HepG2 (cell line): ENCODE measurements around the gene OR6S1. TPM values are rescaled to one million over a fixed set of nuclear protein-coding genes. Genes with fewer than 3 reads are reported as not detected.

ENCODE experiments used
- ARNTL ChIP-seq: sonication (generic); formaldehyde crosslinking; IDR thresholded peaks from 2 replicates; pipeline ENCODE4 v1.4.0; 2020; ENCODE audit warnings: mild to moderate bottlenecking, missing genetic modification reagents
- CREB1 ChIP-seq, 2 experiments: fragments of 450-650 bp in 1 of 2; IDR thresholded peaks; 2 replicates each; pipeline ENCODE4 v1.6.1; 2016 to 2017; ENCODE audit warnings: control low read depth in 1 of 2, mild to moderate bottlenecking in 1 of 2, missing compliant biosample characterization in 1 of 2, missing genetic modification characterization in 1 of 2
- ELF1 ChIP-seq: sonication (generic); formaldehyde crosslinking; IDR thresholded peaks from 2 replicates; pipeline ENCODE4 v1.4.0; 2020; ENCODE audit warnings: missing genetic modification reagents
- ELF3 ChIP-seq: IDR thresholded peaks from 2 replicates; pipeline ENCODE4 v1.6.1; 2016; ENCODE audit warnings: missing genetic modification reagents, missing compliant biosample characterization
- FOXP1 ChIP-seq, 2 experiments: fragments of 450-650 bp in 1 of 2; IDR thresholded peaks; 2 replicates each; pipeline ENCODE4 v1.6.1; 2017 to 2018; ENCODE audit warnings: antibody characterized with exemption in 1 of 2
- GZF1 ChIP-seq: sonication (generic); formaldehyde crosslinking; IDR thresholded peaks from 2 replicates; pipeline ENCODE4 v1.5.1; 2020; ENCODE audit warnings: mild to moderate bottlenecking, missing genetic modification reagents
- MIER3 ChIP-seq: IDR thresholded peaks from 2 replicates; pipeline ENCODE4 v1.6.1; 2016; ENCODE audit warnings: missing compliant biosample characterization, borderline replicate concordance
- MTF1 ChIP-seq: sonication (generic); formaldehyde crosslinking; IDR thresholded peaks from 2 replicates; pipeline ENCODE4 v1.5.0; 2020; ENCODE audit warnings: missing genetic modification reagents
- RXRB ChIP-seq: IDR thresholded peaks from 2 replicates; pipeline ENCODE4 v1.6.1; 2016; ENCODE audit warnings: borderline replicate concordance, missing genetic modification reagents, missing compliant biosample characterization
- SOX6 ChIP-seq, 2 experiments: fragments of 450-650 bp in 1 of 2; sonication (generic) in 1 of 2; formaldehyde crosslinking in 1 of 2; IDR thresholded peaks; 2 replicates each; pipeline versions ENCODE4 v1.4.0 to v1.6.1; 2017 to 2020; ENCODE audit warnings: antibody characterized with exemption in 1 of 2, mild to moderate bottlenecking in 1 of 2, missing genetic modification reagents in 1 of 2
- SPEN ChIP-seq: sonication (generic); formaldehyde crosslinking; IDR thresholded peaks from 2 replicates; pipeline ENCODE4 v1.5.1; 2020; ENCODE audit warnings: low read depth, mild to moderate bottlenecking, missing genetic modification reagents
- TBX2 ChIP-seq: sonication (generic); formaldehyde crosslinking; IDR thresholded peaks from 2 replicates; pipeline ENCODE4 v1.5.0; 2020; ENCODE audit warnings: missing genetic modification reagents, mild to moderate bottlenecking, borderline replicate concordance
- THAP11 ChIP-seq: IDR thresholded peaks from 2 replicates; pipeline ENCODE4 v1.6.1; 2016; ENCODE audit warnings: missing biosample characterization, missing genetic modification reagents
- ZNF124 ChIP-seq: sonication (generic); formaldehyde crosslinking; IDR thresholded peaks from 2 replicates; pipeline ENCODE4 v1.4.0; 2020; ENCODE audit warnings: missing genetic modification reagents
- ZNF251 ChIP-seq: sonication (generic); formaldehyde crosslinking; IDR thresholded peaks from 2 replicates; pipeline ENCODE4 v1.9.0; 2021; ENCODE audit warnings: mild to moderate bottlenecking, missing genetic modification reagents
- ZNF331 ChIP-seq: sonication (generic); formaldehyde crosslinking; IDR thresholded peaks from 2 replicates; pipeline ENCODE4 v1.4.0; 2020; ENCODE audit warnings: missing genetic modification reagents
- ZNF33A ChIP-seq: sonication (generic); formaldehyde crosslinking; IDR thresholded peaks from 2 replicates; pipeline ENCODE4 v1.5.1; 2020; ENCODE audit warnings: missing genetic modification reagents, mild to moderate bottlenecking, moderate library complexity, borderline replicate concordance
- ZNF598 ChIP-seq: sonication (generic); formaldehyde crosslinking; IDR thresholded peaks from 2 replicates; pipeline ENCODE4 v1.5.1; 2020; ENCODE audit warnings: mild to moderate bottlenecking, missing genetic modification reagents, borderline replicate concordance
- ZNF614 ChIP-seq: IDR thresholded peaks from 2 replicates; pipeline ENCODE4 v1.6.1; 2018; ENCODE audit warnings: missing biosample characterization, missing genetic modification reagents, inconsistent platforms, borderline replicate concordance
- ZNF772 ChIP-seq: sonication (generic); formaldehyde crosslinking; IDR thresholded peaks from 2 replicates; pipeline ENCODE4 v1.5.0; 2020; ENCODE audit warnings: mild to moderate bottlenecking, missing genetic modification reagents
- ZNF891 ChIP-seq: sonication (generic); formaldehyde crosslinking; IDR thresholded peaks from 2 replicates; pipeline ENCODE4 v1.5.0; 2020; ENCODE audit warnings: mild to moderate bottlenecking, missing genetic modification reagents
- ZSCAN30 ChIP-seq: sonication (generic); formaldehyde crosslinking; IDR thresholded peaks from 2 replicates; pipeline ENCODE4 v1.5.0; 2020; ENCODE audit warnings: mild to moderate bottlenecking, missing genetic modification reagents
- polyA plus RNA-seq, 8 experiments: library from polyadenylated mRNA; depleted of rRNA in 3 of 8; stranded (reverse) in 7 of 8; unstranded in 1 of 8; fragments of >200 nt; fragmentation: Illumina TruSeq in 4 of 8; extraction: Trizol in 4 of 8; gene quantifications; 2 replicates each; pipeline versions ENCODE4 v1.2.1 to v1.2.3, GENCODE V29; 2011 to 2016; ENCODE audit warnings: low read depth in 4 of 8, missing spikeins in 1 of 8, mixed read lengths in 1 of 8; ENCODE audit not compliant: insufficient read depth in 1 of 8
- total RNA-seq, 5 experiments: library from RNA; depleted of rRNA; stranded (reverse); fragments of >200 nt; fragmentation: Illumina TruSeq; extraction: Trizol; gene quantifications; 2 replicates each; pipeline ENCODE4 v1.2.3, GENCODE V29; 2016; ENCODE audit warnings: low read depth in 1 of 5
- TF ChIP-seq, protein P1 (sequence below): sonication (generic); formaldehyde crosslinking; IDR thresholded peaks from 2 replicates; pipeline ENCODE4 v1.5.1; 2020; ENCODE audit warnings: mild to moderate bottlenecking, missing genetic modification reagents, moderate library complexity
- TF ChIP-seq, protein P2 (sequence below): IDR thresholded peaks from 2 replicates; pipeline ENCODE4 v1.6.1; 2016; ENCODE audit warnings: low read depth

Gene OR6S1
- total and polyA plus RNA-seq, 2 of the 13 experiments (the other 11 are each of a cell fraction or from before 2014, with no cell fraction given) = 0.09 TPM; not detected in 1

- TF ChIP-seq ZNF251 (CRISPR knock-in tag) (no peak), SPEN (no peak), TBX2 (peak; percentile 69), ZNF598 (CRISPR knock-in tag) (no peak), THAP11 (CRISPR knock-in tag) (peak; percentile 47; the same call in 1 of the 2 replicates), ZNF614 (peak; percentile 42; the same call in 1 of the 2 replicates), ZSCAN30 (CRISPR knock-in tag) (peak; percentile 66; the same call in 1 of the 2 replicates), ZNF891 (CRISPR knock-in tag) (no peak), ELF3 (CRISPR knock-in tag) (peak; percentile 77), ZNF33A (CRISPR knock-in tag) (0 out of 2 replicates have a peak, but pooled peaks have one; percentile 5), ARNTL (CRISPR knock-in tag) (no peak), FOXP1 (IDR thresholded peaks at IDR 0.05) (no peak), FOXP1 (CRISPR knock-in tag; IDR thresholded peaks at IDR 0.05) (no peak), ZNF772 (CRISPR knock-in tag) (peak; percentile 70; the same call in 1 of the 2 replicates), SOX6 (IDR thresholded peaks at IDR 0.05) (no peak), SOX6 (CRISPR knock-in tag; IDR thresholded peaks at IDR 0.05) (peak; percentile 67), GZF1 (peak; percentile 98), RXRB (CRISPR knock-in tag) (peak; percentile 63; the same call in 1 of the 2 replicates), ZNF331 (CRISPR knock-in tag) (peak; percentile 56; the same call in 1 of the 2 replicates), ZNF124 (CRISPR knock-in tag) (0 out of 2 replicates have a peak, but pooled peaks have one; percentile 28), MTF1 (no peak), ELF1 (peak; percentile 52; the same call in 1 of the 2 replicates), CREB1 (IDR thresholded peaks at IDR 0.05) (no peak), CREB1 (CRISPR knock-in tag; IDR thresholded peaks at IDR 0.05) (0 out of 2 replicates have a peak, but pooled peaks have one; percentile 11), MIER3 (CRISPR knock-in tag) (peak; percentile 68; the same call in 1 of the 2 replicates)
- TF ChIP-seq, protein P1, sequence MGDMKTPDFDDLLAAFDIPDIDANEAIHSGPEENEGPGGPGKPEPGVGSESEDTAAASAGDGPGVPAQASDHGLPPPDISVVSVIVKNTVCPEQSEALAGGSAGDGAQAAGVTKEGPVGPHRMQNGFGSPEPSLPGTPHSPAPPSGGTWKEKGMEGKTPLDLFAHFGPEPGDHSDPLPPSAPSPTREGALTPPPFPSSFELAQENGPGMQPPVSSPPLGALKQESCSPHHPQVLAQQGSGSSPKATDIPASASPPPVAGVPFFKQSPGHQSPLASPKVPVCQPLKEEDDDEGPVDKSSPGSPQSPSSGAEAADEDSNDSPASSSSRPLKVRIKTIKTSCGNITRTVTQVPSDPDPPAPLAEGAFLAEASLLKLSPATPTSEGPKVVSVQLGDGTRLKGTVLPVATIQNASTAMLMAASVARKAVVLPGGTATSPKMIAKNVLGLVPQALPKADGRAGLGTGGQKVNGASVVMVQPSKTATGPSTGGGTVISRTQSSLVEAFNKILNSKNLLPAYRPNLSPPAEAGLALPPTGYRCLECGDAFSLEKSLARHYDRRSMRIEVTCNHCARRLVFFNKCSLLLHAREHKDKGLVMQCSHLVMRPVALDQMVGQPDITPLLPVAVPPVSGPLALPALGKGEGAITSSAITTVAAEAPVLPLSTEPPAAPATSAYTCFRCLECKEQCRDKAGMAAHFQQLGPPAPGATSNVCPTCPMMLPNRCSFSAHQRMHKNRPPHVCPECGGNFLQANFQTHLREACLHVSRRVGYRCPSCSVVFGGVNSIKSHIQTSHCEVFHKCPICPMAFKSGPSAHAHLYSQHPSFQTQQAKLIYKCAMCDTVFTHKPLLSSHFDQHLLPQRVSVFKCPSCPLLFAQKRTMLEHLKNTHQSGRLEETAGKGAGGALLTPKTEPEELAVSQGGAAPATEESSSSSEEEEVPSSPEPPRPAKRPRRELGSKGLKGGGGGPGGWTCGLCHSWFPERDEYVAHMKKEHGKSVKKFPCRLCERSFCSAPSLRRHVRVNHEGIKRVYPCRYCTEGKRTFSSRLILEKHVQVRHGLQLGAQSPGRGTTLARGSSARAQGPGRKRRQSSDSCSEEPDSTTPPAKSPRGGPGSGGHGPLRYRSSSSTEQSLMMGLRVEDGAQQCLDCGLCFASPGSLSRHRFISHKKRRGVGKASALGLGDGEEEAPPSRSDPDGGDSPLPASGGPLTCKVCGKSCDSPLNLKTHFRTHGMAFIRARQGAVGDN = no peak
- TF ChIP-seq, protein P2, sequence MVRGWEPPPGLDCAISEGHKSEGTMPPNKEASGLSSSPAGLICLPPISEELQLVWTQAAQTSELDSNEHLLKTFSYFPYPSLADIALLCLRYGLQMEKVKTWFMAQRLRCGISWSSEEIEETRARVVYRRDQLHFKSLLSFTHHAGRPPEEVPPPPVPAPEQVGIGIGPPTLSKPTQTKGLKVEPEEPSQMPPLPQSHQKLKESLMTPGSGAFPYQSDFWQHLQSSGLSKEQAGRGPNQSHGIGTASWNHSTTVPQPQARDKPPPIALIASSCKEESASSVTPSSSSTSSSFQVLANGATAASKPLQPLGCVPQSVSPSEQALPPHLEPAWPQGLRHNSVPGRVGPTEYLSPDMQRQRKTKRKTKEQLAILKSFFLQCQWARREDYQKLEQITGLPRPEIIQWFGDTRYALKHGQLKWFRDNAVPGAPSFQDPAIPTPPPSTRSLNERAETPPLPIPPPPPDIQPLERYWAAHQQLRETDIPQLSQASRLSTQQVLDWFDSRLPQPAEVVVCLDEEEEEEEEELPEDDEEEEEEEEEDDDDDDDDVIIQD = no peak
Observed at GRCh38 chr14:20690848-20691640, 49.6 kb upstream of the OR6S1 start (continued).
